B cell (primary cell): ENCODE results near the gene GRM4. TPM values are rescaled to one million over a fixed set of nuclear protein-coding genes. Genes with fewer than 3 reads are reported as not detected.

Experiments used
- ATAC-seq: fragments of 200-7000 bp; cut with Tn5 transposase; one replicate; pipeline ENCODE4 v1.10.0; 2021; ENCODE audit warnings: low read depth, mild to moderate bottlenecking, moderate number of reproducible peaks, moderate library complexity
- CTCF ChIA-PET: fragments of 350-600 bp; sonication (Branson Sonifier 250); formaldehyde crosslinking; loops from one replicate; lab custom pipeline; 2021; ENCODE audit warnings: antibody characterized with exemption, inconsistent platforms; lab: Charles Lee
- POLR2A ChIA-PET: fragments of 350-600 bp; sonication (Branson Sonifier 250); formaldehyde crosslinking; loops from one replicate; lab custom pipeline; 2021; ENCODE audit warnings: antibody characterized with exemption; lab: Charles Lee
- DNase-seq: peaks from one replicate; pipeline ENCODE4 v3.0.0; 2013
- H2AFZ ChIP-seq: 2 replicates; pipeline ENCODE4 v1.6.1; 2012; ENCODE audit warnings: mild to moderate bottlenecking, low read depth, low read length; ENCODE audit not compliant: insufficient read depth, poor library complexity, severe bottlenecking
- H3K27ac ChIP-seq, 2 donors: 1 replicate in 1 of 2; 2 replicates in 1 of 2; pipeline ENCODE4 v1.5.1; 2012 to 2013; ENCODE audit warnings: low read length in 2 of 2, mild to moderate bottlenecking in 2 of 2, moderate library complexity in 1 of 2
- H3K27me3 ChIP-seq, 4 experiments: fragments of 200-600 bp in 1 of 4; sonication (generic) in 1 of 4; replicated peaks in 1 of 4; 1 replicate in 2 of 4; 2 replicates in 2 of 4; pipeline versions ENCODE4 v1.6.1 to v1.7.0; 2013 to 2016; ENCODE audit warnings: low read length in 3 of 4, mild to moderate bottlenecking in 2 of 4, mixed read lengths in 1 of 4, moderate library complexity in 1 of 4; ENCODE audit not compliant: insufficient read depth in 4 of 4, control insufficient read depth in 3 of 4; ENCODE audit errors: control extremely low read depth in 1 of 4
- H3K36me3 ChIP-seq, 2 experiments: replicated peaks in 1 of 2; 1 replicate in 1 of 2; 2 replicates in 1 of 2; pipeline versions ENCODE4 v1.6.1 to v1.7.1; 2013; ENCODE audit warnings: low read length in 1 of 2; ENCODE audit not compliant: insufficient read depth in 2 of 2, control insufficient read depth in 1 of 2; ENCODE audit errors: control extremely low read depth in 1 of 2, extremely low read depth in 1 of 2
- H3K4me1 ChIP-seq, 2 donors: fragments of 200-600 bp in 1 of 2; sonication (generic) in 1 of 2; 1 replicate in 1 of 2; 2 replicates in 1 of 2; pipeline versions ENCODE4 v1.5.1 to v1.6.1; 2013 to 2017; ENCODE audit warnings: low read length in 2 of 2; ENCODE audit not compliant: control insufficient read depth in 2 of 2, insufficient read depth in 2 of 2
- H3K4me2 ChIP-seq: replicated peaks from 2 replicates; pipeline ENCODE3; 2012; ENCODE audit warnings: mild to moderate bottlenecking, low read depth, low read length; ENCODE audit not compliant: poor library complexity, severe bottlenecking
- H3K4me3 ChIP-seq, 5 experiments: fragments of 200-600 bp in 1 of 5; sonication (generic) in 1 of 5; 1 replicate in 3 of 5; 2 replicates in 2 of 5; pipeline versions ENCODE4 v1.5.1 to v1.7.0; 2011 to 2016; ENCODE audit warnings: low read length in 4 of 5, mild to moderate bottlenecking in 4 of 5, low read depth in 2 of 5, control low read depth in 1 of 5, moderate library complexity in 1 of 5; ENCODE audit not compliant: insufficient read depth in 1 of 5; ENCODE audit errors: control extremely low read depth in 1 of 5, extremely low read depth in 1 of 5
- H3K79me2 ChIP-seq: fragments of 200-600 bp; sonication (generic); one replicate; pipeline ENCODE4 v1.6.0; 2016; ENCODE audit warnings: low read length; ENCODE audit not compliant: control insufficient read depth, insufficient read depth
- H3K9ac ChIP-seq: fragments of 200-600 bp; sonication (generic); 2 replicates; pipeline ENCODE4 v1.6.1; 2017; ENCODE audit warnings: mild to moderate bottlenecking, low read length, moderate library complexity
- H3K9me3 ChIP-seq, 3 donors: one replicate each; pipeline versions ENCODE4 v1.6.1 to v1.7.1; 2013; ENCODE audit warnings: low read length in 2 of 3; ENCODE audit not compliant: control insufficient read depth in 2 of 3, insufficient read depth in 1 of 3; ENCODE audit errors: control extremely low read depth in 1 of 3
- H4K20me1 ChIP-seq: 2 replicates; pipeline ENCODE4 v1.6.0; 2012; ENCODE audit warnings: mild to moderate bottlenecking, low read length; ENCODE audit not compliant: insufficient read depth, control insufficient read depth, poor library complexity, severe bottlenecking
- H3K27ac Mint-ChIP-seq: one replicate; pipeline ENCODE4 v1.8.0; 2021; ENCODE audit warnings: mixed read lengths
- H3K27me3 Mint-ChIP-seq: one replicate; pipeline ENCODE4 v1.8.0; 2021; ENCODE audit warnings: mixed read lengths
- H3K4me1 Mint-ChIP-seq: one replicate; pipeline ENCODE4 v1.8.0; 2021; ENCODE audit warnings: mixed read lengths
- H3K4me3 Mint-ChIP-seq: one replicate; pipeline ENCODE4 v1.8.0; 2021; ENCODE audit warnings: mixed read lengths
- H3K9me3 Mint-ChIP-seq: one replicate; pipeline ENCODE4 v1.8.0; 2022; ENCODE audit warnings: mixed read lengths; ENCODE audit not compliant: insufficient read depth
- EZH2 ChIP-seq: IDR thresholded peaks from 2 replicates; pipeline ENCODE4 v1.6.1; 2012; ENCODE audit warnings: borderline replicate concordance, low read depth, mild to moderate bottlenecking, moderate library complexity, low read length; ENCODE audit not compliant: insufficient read depth, poor library complexity, severe bottlenecking
- WGBS: methylation state at CpG from one replicate; pipeline ENCODE4 v1.1.5; 2013; ENCODE audit warnings: missing lambda C conversion rate; ENCODE audit not compliant: insufficient coverage; 5-methylcytosine and 5-hydroxymethylcytosine counted together
- intact Hi-C: fragments of 100-400 bp; cut with micrococcal nuclease; formaldehyde crosslinking; loops from one replicate; pipeline ENCODE4 v1.10.0; 2022
- polyA plus RNA-seq: library from polyadenylated mRNA; depleted of rRNA; stranded (reverse); fragments of >200 nt; gene quantifications from 2 replicates; pipeline ENCODE4 v1.2.3, GENCODE V29; 2012
- total RNA-seq, 2 donors: library from RNA; stranded (reverse); fragments of 120-200 nt in 1 of 2; gene quantifications; 1 replicate in 1 of 2; 2 replicates in 1 of 2; pipeline versions ENCODE4 v1.2.3 to v1.2.4, GENCODE V29; 2013 to 2022
- TF ChIP-seq, protein P1 (sequence below): fragments of 200-600 bp; IDR thresholded peaks from one replicate; pipeline ENCODE4 v1.8.0; 2022; ENCODE audit warnings: antibody characterized with exemption, mild to moderate bottlenecking

GRM4 gene
- total and polyA plus RNA-seq, 2 donors (not counting 1 experiment from before 2014, with no cell fraction given) = 0.04 TPM; not detected in 1

DNA sequence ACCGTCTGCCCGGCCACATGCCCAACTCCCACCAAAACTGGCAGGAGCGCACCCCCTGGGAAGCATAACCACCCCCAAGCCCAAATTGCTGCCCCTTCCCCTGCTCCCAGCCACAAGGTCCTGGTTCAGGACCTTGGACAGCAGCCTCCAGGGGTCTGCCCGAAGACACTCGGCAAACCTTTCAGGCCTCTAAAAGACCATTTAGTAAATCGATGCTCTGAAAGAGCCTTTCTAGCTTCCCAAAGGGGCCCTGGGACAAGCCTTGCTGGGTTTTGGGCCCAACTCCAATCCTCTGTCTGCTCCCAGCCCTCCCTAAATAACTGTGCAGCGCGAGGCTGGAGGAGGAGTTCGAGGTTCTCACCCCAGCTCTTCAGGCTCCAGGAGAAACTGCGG, 30.5 kb downstream of the GRM4 start:
- ATAC-seq (no peak), DNase-seq (peak; percentile 31)
- Mint-ChIP-seq H3K27me3 (peaks cover 39% of the 10 kb centered on the region), H3K27ac (no peak overlapping the region), H3K4me1 (no peaks in the 10 kb centered on the region), H3K9me3 (no peaks in the 10 kb centered on the region), H3K4me3 (no peak overlapping the region)
- no peak for TF ChIP-seq EZH2
- TF ChIP-seq, protein P1, sequence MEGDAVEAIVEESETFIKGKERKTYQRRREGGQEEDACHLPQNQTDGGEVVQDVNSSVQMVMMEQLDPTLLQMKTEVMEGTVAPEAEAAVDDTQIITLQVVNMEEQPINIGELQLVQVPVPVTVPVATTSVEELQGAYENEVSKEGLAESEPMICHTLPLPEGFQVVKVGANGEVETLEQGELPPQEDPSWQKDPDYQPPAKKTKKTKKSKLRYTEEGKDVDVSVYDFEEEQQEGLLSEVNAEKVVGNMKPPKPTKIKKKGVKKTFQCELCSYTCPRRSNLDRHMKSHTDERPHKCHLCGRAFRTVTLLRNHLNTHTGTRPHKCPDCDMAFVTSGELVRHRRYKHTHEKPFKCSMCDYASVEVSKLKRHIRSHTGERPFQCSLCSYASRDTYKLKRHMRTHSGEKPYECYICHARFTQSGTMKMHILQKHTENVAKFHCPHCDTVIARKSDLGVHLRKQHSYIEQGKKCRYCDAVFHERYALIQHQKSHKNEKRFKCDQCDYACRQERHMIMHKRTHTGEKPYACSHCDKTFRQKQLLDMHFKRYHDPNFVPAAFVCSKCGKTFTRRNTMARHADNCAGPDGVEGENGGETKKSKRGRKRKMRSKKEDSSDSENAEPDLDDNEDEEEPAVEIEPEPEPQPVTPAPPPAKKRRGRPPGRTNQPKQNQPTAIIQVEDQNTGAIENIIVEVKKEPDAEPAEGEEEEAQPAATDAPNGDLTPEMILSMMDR = no peak
- Histone ChIP-seq H3K4me2 (no peak overlapping the region), H3K27ac (no peak overlapping the region), H3K4me3 (no peak overlapping the region), H3K27me3 (peaks cover 0 to 22% (median 0%) of the 10 kb centered on the region in 4 experiments), H3K9me3 (peaks cover 0 to 8% (median 0%) of the 10 kb centered on the region in 3 donors), H3K36me3 (no peaks in the 10 kb centered on the region), H3K9ac (no peak overlapping the region), H3K4me1 (no peaks in the 10 kb centered on the region), H2AFZ (no peak overlapping the region), H4K20me1 (no peaks in the 10 kb centered on the region), H3K79me2 (no peaks in the 10 kb centered on the region)
- POLR2A ChIA-PET = no interaction called here
- CTCF ChIA-PET = no interaction called here
- intact Hi-C loops = no loop called here
- 54% methylated on average over 9 of the region's 10 CpGs for WGBS

DNA sequence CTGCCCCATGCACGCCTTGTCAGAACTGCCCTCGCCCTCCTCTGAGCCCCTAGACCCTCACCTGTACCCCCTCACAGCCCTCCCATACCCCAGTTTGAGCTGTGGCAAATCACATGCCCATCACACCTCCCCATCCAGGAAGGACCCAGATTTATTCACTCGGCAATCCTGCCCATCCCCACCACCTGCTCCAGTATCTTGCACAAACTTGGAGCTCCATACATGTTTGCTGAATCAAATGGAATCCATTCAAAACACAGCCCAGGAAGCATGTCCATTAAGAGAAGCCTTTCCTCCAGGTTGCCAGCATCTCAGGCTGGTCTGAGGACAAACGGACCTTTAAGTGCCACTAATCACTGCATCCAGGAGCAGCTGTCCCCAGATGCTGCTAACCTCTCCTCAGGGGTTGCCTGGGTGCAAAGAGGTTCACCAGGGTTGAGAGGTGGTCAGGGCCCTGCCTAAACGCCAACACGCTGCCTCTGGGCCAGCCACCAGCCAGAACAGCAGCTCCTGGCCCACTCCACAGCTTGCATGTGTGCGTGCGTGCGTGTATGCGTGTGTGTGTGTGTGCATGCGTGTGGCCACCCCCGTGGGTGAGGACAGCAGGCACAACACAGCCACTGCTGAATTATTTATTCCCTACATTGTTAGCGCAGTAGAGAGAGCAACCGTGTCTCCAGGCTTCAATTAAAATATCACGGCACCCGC, 31.0 kb downstream of the GRM4 start:
- POLR2A ChIA-PET = no interaction called here
- no peak overlapping the region for H2AFZ ChIP-seq
- H3K4me1 Mint-ChIP-seq = no peaks in the 10 kb centered on the region
- H3K4me1 ChIP-seq = no peaks in the 10 kb centered on the region
- peaks cover 0 to 8% (median 0%) of the 10 kb centered on the region in 3 donors for H3K9me3 ChIP-seq
- H3K9me3 Mint-ChIP-seq = no peaks in the 10 kb centered on the region
- no peak for ATAC-seq
- CTCF ChIA-PET = no interaction called here
- no peak overlapping the region for H3K27ac ChIP-seq
- no peaks in the 10 kb centered on the region for H3K79me2 ChIP-seq
- H3K27me3 ChIP-seq = peaks cover 0 to 22% (median 0%) of the 10 kb centered on the region in 4 experiments
- no peak overlapping the region for H3K27ac Mint-ChIP-seq
- H3K36me3 ChIP-seq = no peaks in the 10 kb centered on the region
- H3K9ac ChIP-seq = no peak overlapping the region
- TF ChIP-seq, protein P1 = no peak
- TF ChIP-seq EZH2 = no peak
- no peak for DNase-seq
- H3K27me3 Mint-ChIP-seq = peaks cover 39% of the 10 kb centered on the region
- no peak overlapping the region for H3K4me2 ChIP-seq
- no peak overlapping the region for H3K4me3 Mint-ChIP-seq
- no peak overlapping the region for H3K4me3 ChIP-seq
- WGBS = 66% methylated on average over 12 of the region's 16 CpGs
- H4K20me1 ChIP-seq = no peaks in the 10 kb centered on the region
- intact Hi-C loops = no loop called here
